H1 (cell line): ENCODE results near the gene SLIT3. TPM values are rescaled to one million over a fixed set of nuclear protein-coding genes. Genes with fewer than 3 reads are reported as not detected.

Source experiments
- CTCF ChIA-PET: fragments of 300-600 bp; sonication (Branson Sonifier 250); formaldehyde crosslinking; loops from one replicate; lab custom pipeline; 2021; ENCODE audit not compliant: partially characterized antibody; lab: Charles Lee
- POLR2A ChIA-PET: fragments of 300-600 bp; sonication (Branson Sonifier 250); formaldehyde crosslinking; loops from one replicate; lab custom pipeline; 2021; ENCODE audit warnings: inconsistent platforms; ENCODE audit not compliant: partially characterized antibody; lab: Charles Lee
- DNase-seq, 2 experiments: peaks; one replicate each; pipeline versions ENCODE4 v3.0.0 to v3.0.0-alpha.2; 2010 to 2022; ENCODE audit warnings: low spot score in 2 of 2, low read depth in 1 of 2, mixed read lengths in 1 of 2
- FAIRE-seq: peaks from 2 replicates; lab custom pipeline; 2011; peaks lifted over from hg19 to GRCh38; lab: Jason Lieb, UNC
- H2AFZ ChIP-seq: 2 replicates; pipeline ENCODE4 v1.8.1; 2012; ENCODE audit warnings: low read length, inconsistent platforms
- H2AK5ac ChIP-seq: 2 replicates; pipeline ENCODE4 v1.6.1; 2013; ENCODE audit warnings: low read depth, low read length
- H2BK120ac ChIP-seq: replicated peaks from 2 replicates; pipeline ENCODE3; 2013; ENCODE audit warnings: low read depth, low read length, inconsistent platforms
- H2BK12ac ChIP-seq: 2 replicates; pipeline ENCODE4 v1.6.1; 2013; ENCODE audit warnings: low read depth, low read length
- H2BK15ac ChIP-seq: 2 replicates; pipeline ENCODE4 v1.6.1; 2013; ENCODE audit warnings: low read length
- H2BK20ac ChIP-seq: 2 replicates; pipeline ENCODE4 v1.6.1; 2013; ENCODE audit warnings: low read length
- H2BK5ac ChIP-seq: 2 replicates; pipeline ENCODE4 v1.6.1; 2013; ENCODE audit warnings: low read depth, low read length
- H3K14ac ChIP-seq: 2 replicates; pipeline ENCODE4 v1.6.1; 2013; ENCODE audit warnings: inconsistent platforms; ENCODE audit not compliant: insufficient read length
- H3K18ac ChIP-seq: 2 replicates; pipeline ENCODE4 v1.6.1; 2013; ENCODE audit warnings: low read length; ENCODE audit errors: extremely low read depth
- H3K23ac ChIP-seq: 2 replicates; pipeline ENCODE4 v1.6.1; 2013; ENCODE audit warnings: inconsistent platforms; ENCODE audit not compliant: insufficient read length
- H3K23me2 ChIP-seq: 2 replicates; pipeline ENCODE4 v1.6.1; 2013; ENCODE audit warnings: low read depth, low read length
- H3K27ac ChIP-seq: 2 replicates; pipeline ENCODE4 v1.6.1; 2011; ENCODE audit warnings: low read depth, low read length, inconsistent platforms
- H3K27me3 ChIP-seq, 4 experiments: replicated peaks in 1 of 4; 1 replicate in 1 of 4; 2 replicates in 3 of 4; pipeline versions ENCODE4 v1.6.1 to v1.8.1; 2011 to 2013; ENCODE audit warnings: low read length in 3 of 4, mild to moderate bottlenecking in 3 of 4, inconsistent platforms in 2 of 4, mixed read lengths in 2 of 4, moderate library complexity in 1 of 4; ENCODE audit not compliant: control insufficient read depth in 3 of 4, insufficient read depth in 3 of 4; ENCODE audit errors: extremely low read depth in 1 of 4
- H3K36me3 ChIP-seq, 4 experiments: 2 replicates each; pipeline versions ENCODE4 v1.6.1 to v1.8.1; 2011 to 2013; ENCODE audit warnings: mild to moderate bottlenecking in 4 of 4, low read length in 3 of 4, moderate library complexity in 2 of 4, control low read depth in 1 of 4, inconsistent platforms in 1 of 4; ENCODE audit not compliant: insufficient read depth in 4 of 4, control insufficient read depth in 2 of 4
- H3K4ac ChIP-seq: replicated peaks from 2 replicates; pipeline ENCODE3; 2013; ENCODE audit warnings: low read length, low read depth, mixed read lengths, inconsistent platforms; ENCODE audit not compliant: insufficient read length
- H3K4me1 ChIP-seq, 4 experiments: replicated peaks in 1 of 4; 1 replicate in 1 of 4; 2 replicates in 3 of 4; pipeline versions ENCODE4 v1.6.1 to v1.8.1; 2011 to 2013; ENCODE audit warnings: low read length in 3 of 4, inconsistent platforms in 2 of 4, mixed read lengths in 1 of 4; ENCODE audit not compliant: insufficient read depth in 4 of 4, control insufficient read depth in 3 of 4
- H3K4me2 ChIP-seq, 2 experiments: 2 replicates each; pipeline versions ENCODE4 v1.6.1 to v1.8.1; 2011 to 2013; ENCODE audit warnings: low read depth in 2 of 2, low read length in 2 of 2, control low read depth in 1 of 2, inconsistent platforms in 1 of 2, mild to moderate bottlenecking in 1 of 2; ENCODE audit not compliant: insufficient read depth in 1 of 2
- H3K4me3 ChIP-seq, 4 experiments: fragments of 200-600, 300-600 bp in 1 of 4; sonication (generic), shearing (Covaris generic), sonication (Bioruptor Twin) in 1 of 4; 2 replicates each; pipeline versions ENCODE4 v1.5.1 to v1.8.1; 2011 to 2016; ENCODE audit warnings: low read length in 4 of 4, low read depth in 3 of 4, control low read depth in 2 of 4, inconsistent platforms in 2 of 4, mild to moderate bottlenecking in 2 of 4, mixed read lengths in 1 of 4, moderate library complexity in 1 of 4; ENCODE audit not compliant: insufficient read depth in 2 of 4; ENCODE audit errors: extremely low read depth in 1 of 4
- H3K56ac ChIP-seq: replicated peaks from 2 replicates; pipeline ENCODE3; 2013; ENCODE audit warnings: low read depth, mild to moderate bottlenecking, mixed read lengths, low read length, inconsistent platforms; ENCODE audit not compliant: insufficient read length
- H3K79me1 ChIP-seq: 2 replicates; pipeline ENCODE4 v1.6.1; 2013; ENCODE audit warnings: low read depth, low read length, control low read depth
- H3K79me2 ChIP-seq, 2 experiments: 2 replicates each; pipeline versions ENCODE4 v1.6.1 to v1.8.1; 2012 to 2013; ENCODE audit warnings: low read length in 2 of 2, mild to moderate bottlenecking in 2 of 2, inconsistent platforms in 1 of 2; ENCODE audit not compliant: insufficient read depth in 2 of 2, control insufficient read depth in 1 of 2
- H3K9ac ChIP-seq, 4 experiments: replicated peaks in 1 of 4; 1 replicate in 1 of 4; 2 replicates in 3 of 4; pipeline versions ENCODE4 v1.6.1 to v1.8.1; 2011 to 2013; ENCODE audit warnings: low read depth in 3 of 4, low read length in 3 of 4, control low read depth in 2 of 4, mild to moderate bottlenecking in 2 of 4, moderate library complexity in 2 of 4, inconsistent platforms in 1 of 4; ENCODE audit errors: extremely low read depth in 1 of 4
- H3K9me3 ChIP-seq, 2 experiments: 2 replicates each; pipeline versions ENCODE4 v1.6.1 to v1.8.1; 2012 to 2013; ENCODE audit warnings: mild to moderate bottlenecking in 2 of 2, moderate library complexity in 2 of 2, control low read depth in 1 of 2, inconsistent platforms in 1 of 2, low read depth in 1 of 2, low read length in 1 of 2, mixed read lengths in 1 of 2; ENCODE audit not compliant: insufficient read depth in 2 of 2
- H4K20me1 ChIP-seq, 2 experiments: replicated peaks in 1 of 2; 2 replicates each; pipeline versions ENCODE3 to v1.8.1; 2011 to 2013; ENCODE audit warnings: inconsistent platforms in 2 of 2, low read length in 2 of 2, mild to moderate bottlenecking in 1 of 2; ENCODE audit not compliant: insufficient read depth in 2 of 2, control insufficient read depth in 1 of 2
- H4K5ac ChIP-seq: 2 replicates; pipeline ENCODE4 v1.6.1; 2013; ENCODE audit warnings: low read length, low read depth, mixed read lengths, inconsistent platforms; ENCODE audit not compliant: insufficient read length
- H4K8ac ChIP-seq: 2 replicates; pipeline ENCODE4 v1.8.0; 2013; ENCODE audit warnings: mild to moderate bottlenecking, moderate library complexity, low read length, inconsistent platforms; ENCODE audit not compliant: insufficient read depth; ENCODE audit errors: extremely low read depth
- H4K91ac ChIP-seq: replicated peaks from 2 replicates; pipeline ENCODE3; 2013; ENCODE audit warnings: low read length, mixed read lengths, inconsistent platforms; ENCODE audit not compliant: insufficient read length
- BRCA1 ChIP-seq: IDR thresholded peaks from 2 replicates; pipeline ENCODE4 v1.6.1; 2012; ENCODE audit warnings: low read depth, low read length, improper control_type of control experiment
- ZNF274 ChIP-seq: IDR thresholded peaks from 2 replicates; pipeline ENCODE4 v1.7.0; 2012; ENCODE audit warnings: low read length, borderline replicate concordance; ENCODE audit errors: extremely low read depth
- WGBS, 2 experiments: shearing (Covaris generic) in 1 of 2; methylation state at CpG; one replicate each; pipeline versions ENCODE4 v1.1.6 to v1.1.7; 2013 to 2015; ENCODE audit warnings: low lambda C conversion rate in 2 of 2, mixed read lengths in 2 of 2, inconsistent platforms in 1 of 2, low coverage in 1 of 2, missing lambda C conversion rate in 1 of 2; ENCODE audit not compliant: insufficient replicate concordance in 2 of 2, insufficient coverage in 1 of 2, insufficient read length in 1 of 2; ENCODE audit errors: extremely low coverage in 1 of 2, missing lambda C conversion rate in 1 of 2; 5-methylcytosine and 5-hydroxymethylcytosine counted together
- polyA plus RNA-seq, 7 experiments: library from polyadenylated mRNA; depleted of rRNA in 3 of 7; stranded (reverse) in 5 of 7; unstranded in 2 of 7; fragments of >200 nt in 5 of 7; fragments of 200-250 nt in 2 of 7; gene quantifications; 1 replicate in 5 of 7; 2 replicates in 1 of 7; 4 replicates in 1 of 7; pipeline versions ENCODE4 v1.2.1 to v1.2.3, GENCODE V29; 2011 to 2013; ENCODE audit warnings: missing spikeins in 2 of 7, mixed read lengths in 2 of 7
- total RNA-seq: library from RNA; stranded (reverse); fragmentation: NEBNext Ultra II Directional; extraction: Animal tissue kit (Norgen Biotek cat#: 25700); gene quantifications from 2 replicates; pipeline ENCODE4 v1.2.1, GENCODE V29; 2021

SLIT3 gene
- total and polyA plus RNA-seq, 2 of the 8 experiments (the other 6 are each of a cell fraction or from before 2014, with no cell fraction given) = 1.1 to 1.2 TPM

GRCh38 chr5:169029661-169030274, 271.2 kb downstream of the SLIT3 start:
- Histone ChIP-seq H4K91ac (no peak overlapping the region), H3K79me1 (no peaks in the 10 kb centered on the region), H4K8ac (no peak overlapping the region), H3K56ac (no peak overlapping the region), H3K14ac (no peak overlapping the region), H4K20me1 (no peaks in the 10 kb centered on the region), H4K5ac (no peak overlapping the region), H3K23ac (no peak overlapping the region), H3K4ac (no peak overlapping the region), H3K9me3 (no peaks in the 10 kb centered on the region), H3K4me1 (peaks cover 0 to 3% (median 0%) of the 10 kb centered on the region in 4 experiments; a peak in 1 of 7 replicates), H3K23me2 (no peaks in the 10 kb centered on the region), H2BK15ac (no peak overlapping the region), H2BK5ac (no peak overlapping the region), H3K4me2 (no peak overlapping the region), H3K27me3 (no peaks in the 10 kb centered on the region), H3K79me2 (no peaks in the 10 kb centered on the region), H3K4me3 (no peak overlapping the region), H3K27ac (no peak overlapping the region), H2BK12ac (no peak overlapping the region), H2BK120ac (no peak overlapping the region), H3K18ac (no peak overlapping the region), H2AFZ (no peak overlapping the region), H2AK5ac (no peak overlapping the region), H3K36me3 (no peaks in the 10 kb centered on the region), H2BK20ac (no peak overlapping the region), H3K9ac (no peak overlapping the region)
- 83% methylated on average over 1 of the region's 1 CpG; no CpG with 5 or more reads in 1 of the 2 experiments for WGBS, 2 experiments
- FAIRE-seq = no peak
- POLR2A ChIA-PET = interaction anchor here (1.4 kb wide), 1 partner anchor 17 kb away, joined by 3 read pairs; no protein-coding TSS in a partner anchor
- CTCF ChIA-PET = interaction anchor here (0.7 to 1.5 kb wide), 2 partner anchors 22 to 242 kb away, joined by 3 to 5 read pairs; no protein-coding TSS in a partner anchor
- DNase-seq = no peak
- TF ChIP-seq ZNF274 (no peak), BRCA1 (no peak)
